Stimulated activated CD8-positive, alpha-beta memory T cell treated with anti-CD3 and anti-CD28 coated beads, Interleukin-2, amount 100 ng/mL, for 1 hour (primary cell): Measurements from ENCODE around the gene C22orf15.

ENCODE experiments used
- DNase-seq, 2 donors: peaks; one replicate each; pipeline ENCODE4 v3.0.0-alpha.2; 2020; ENCODE audit warnings: low read depth in 2 of 2

The C22orf15 gene

GRCh38 chr22:23787600-23787896, 24.8 kb downstream of the C22orf15 start:
- DNase-seq = no peak

- no peak for DNase-seq
Measured at GRCh38 chr22:23787910-23788309, 25.1 kb downstream of the C22orf15 start.

GRCh38 chr22:23789121-23789520, 26.3 kb downstream of the C22orf15 start:
- no peak for DNase-seq

- DNase-seq = no peak
Measured at GRCh38 chr22:23789638-23790037, 26.8 kb downstream of the C22orf15 start.

- DNase-seq = no peak
Measured at GRCh38 chr22:23790819-23791737, 28.3 kb downstream of the C22orf15 start.

GRCh38 chr22:23791738-23792645, 29.2 kb downstream of the C22orf15 start:
- no peak for DNase-seq

GRCh38 chr22:23793326-23793725, 30.5 kb downstream of the C22orf15 start:
- DNase-seq = no peak

- DNase-seq = no peak
Measured at GRCh38 chr22:23796461-23796860, 33.7 kb downstream of the C22orf15 start.

- no peak for DNase-seq
Measured at GRCh38 chr22:23800297-23801237, 37.8 kb downstream of the C22orf15 start.

- no peak for DNase-seq
Measured at GRCh38 chr22:23801238-23801821, 38.5 kb downstream of the C22orf15 start.

- no peak for DNase-seq
Measured at GRCh38 chr22:23801886-23802377, 39.1 kb downstream of the C22orf15 start.

GRCh38 chr22:23803001-23803819, 40.4 kb downstream of the C22orf15 start:
- DNase-seq = no peak

- DNase-seq = no peak
Measured at GRCh38 chr22:23804781-23805291, 42.0 kb downstream of the C22orf15 start.

GRCh38 chr22:23806837-23807236, 44.0 kb downstream of the C22orf15 start:
- DNase-seq = no peak

GRCh38 chr22:23812378-23812777, 49.6 kb downstream of the C22orf15 start:
- DNase-seq = no peak
